Measurements from ENCODE around the gene ANO4.

- TF ChIP-seq POLR2A (IDR thresholded peaks at IDR 0.05) (no peak), POLR2AphosphoS5 (IDR thresholded peaks at IDR 0.05) (peak; percentile 84), CTCF (IDR thresholded peaks at IDR 0.05) (no peak)
These were observed 180.2 kb downstream of the ANO4 start for GRCh38 chr12:100974747-100975146.

Measured in prostate gland (tissue), 2 donors.